WERI-Rb-1 (cell line): ENCODE results near the gene TNS1.

Source experiments
- DNase-seq: peaks from one replicate; pipeline ENCODE4 v3.0.0-alpha.2; 2020
- H3K27ac ChIP-seq: fragments of 250-450 bp; sonication (Bioruptor Pico); 2 replicates; pipeline ENCODE4 v1.5.1; 2020; ENCODE audit warnings: mild to moderate bottlenecking, moderate library complexity
- H3K27me3 ChIP-seq: fragments of 250-450 bp; sonication (Bioruptor Pico); 2 replicates; pipeline ENCODE4 v1.5.1; 2021; ENCODE audit warnings: mild to moderate bottlenecking, low read depth, moderate library complexity; ENCODE audit not compliant: insufficient read depth, severe bottlenecking
- H3K36me3 ChIP-seq: fragments of 250-450 bp; sonication (Bioruptor Pico); 2 replicates; pipeline ENCODE4 v1.5.1; 2020; ENCODE audit warnings: mild to moderate bottlenecking, moderate library complexity
- H3K4me3 ChIP-seq: 2 replicates; pipeline ENCODE4 v1.5.1; 2011; ENCODE audit warnings: low read depth, mild to moderate bottlenecking, control low read depth, low read length
- H3K9me3 ChIP-seq: fragments of 250-450 bp; sonication (Bioruptor Pico); 2 replicates; pipeline ENCODE4 v1.5.1; 2021; ENCODE audit warnings: mild to moderate bottlenecking, moderate library complexity; ENCODE audit not compliant: severe bottlenecking
- TF ChIP-seq, protein P1 (sequence below): IDR thresholded peaks from 2 replicates; pipeline ENCODE4 v1.5.1; 2011; ENCODE audit warnings: low read depth, mild to moderate bottlenecking, control low read depth, inconsistent platforms, low read length

Gene TNS1

DNA sequence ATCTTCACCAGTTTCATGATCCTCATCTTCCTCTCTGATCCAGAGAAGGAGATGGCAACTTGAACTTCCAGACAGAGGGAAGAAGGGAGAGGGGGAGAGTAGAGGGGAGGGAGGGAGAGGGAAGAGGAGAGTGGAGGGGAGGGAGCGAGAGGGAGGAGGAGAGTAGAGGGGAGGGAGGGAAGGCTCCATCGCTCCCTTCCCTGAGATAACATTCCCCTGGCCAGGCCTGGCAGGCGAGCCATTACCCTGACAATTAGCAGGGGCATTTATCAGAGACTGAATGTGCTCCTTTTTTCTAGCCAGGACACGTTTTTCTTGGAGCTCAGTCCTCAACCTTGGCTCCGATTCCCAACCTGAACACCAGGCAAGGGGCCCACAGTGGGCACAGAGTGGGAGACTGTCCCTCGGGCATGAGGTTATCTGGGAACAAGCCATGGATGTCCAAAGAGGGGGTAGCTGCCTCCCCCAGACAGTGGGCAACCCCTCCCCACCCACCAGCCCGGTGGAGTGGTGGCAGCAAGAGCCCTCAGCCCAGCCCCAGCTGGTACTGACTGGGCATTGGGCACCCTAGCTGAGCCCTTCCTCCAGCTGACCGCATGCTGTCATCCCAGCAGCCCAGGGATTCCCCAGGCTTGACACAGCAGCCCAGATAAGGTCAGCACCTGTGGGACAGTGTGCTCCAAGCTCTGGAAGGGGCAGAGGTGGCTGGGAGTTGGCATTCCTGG is 81.8 kb downstream of the TNS1 start:
- Histone ChIP-seq H3K9me3 (no peaks in the 10 kb centered on the region), H3K27ac (no peak overlapping the region), H3K4me3 (no peak overlapping the region), H3K36me3 (no peaks in the 10 kb centered on the region), H3K27me3 (no peaks in the 10 kb centered on the region)
- no peak for DNase-seq
- TF ChIP-seq, protein P1, sequence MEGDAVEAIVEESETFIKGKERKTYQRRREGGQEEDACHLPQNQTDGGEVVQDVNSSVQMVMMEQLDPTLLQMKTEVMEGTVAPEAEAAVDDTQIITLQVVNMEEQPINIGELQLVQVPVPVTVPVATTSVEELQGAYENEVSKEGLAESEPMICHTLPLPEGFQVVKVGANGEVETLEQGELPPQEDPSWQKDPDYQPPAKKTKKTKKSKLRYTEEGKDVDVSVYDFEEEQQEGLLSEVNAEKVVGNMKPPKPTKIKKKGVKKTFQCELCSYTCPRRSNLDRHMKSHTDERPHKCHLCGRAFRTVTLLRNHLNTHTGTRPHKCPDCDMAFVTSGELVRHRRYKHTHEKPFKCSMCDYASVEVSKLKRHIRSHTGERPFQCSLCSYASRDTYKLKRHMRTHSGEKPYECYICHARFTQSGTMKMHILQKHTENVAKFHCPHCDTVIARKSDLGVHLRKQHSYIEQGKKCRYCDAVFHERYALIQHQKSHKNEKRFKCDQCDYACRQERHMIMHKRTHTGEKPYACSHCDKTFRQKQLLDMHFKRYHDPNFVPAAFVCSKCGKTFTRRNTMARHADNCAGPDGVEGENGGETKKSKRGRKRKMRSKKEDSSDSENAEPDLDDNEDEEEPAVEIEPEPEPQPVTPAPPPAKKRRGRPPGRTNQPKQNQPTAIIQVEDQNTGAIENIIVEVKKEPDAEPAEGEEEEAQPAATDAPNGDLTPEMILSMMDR = no peak

DNA sequence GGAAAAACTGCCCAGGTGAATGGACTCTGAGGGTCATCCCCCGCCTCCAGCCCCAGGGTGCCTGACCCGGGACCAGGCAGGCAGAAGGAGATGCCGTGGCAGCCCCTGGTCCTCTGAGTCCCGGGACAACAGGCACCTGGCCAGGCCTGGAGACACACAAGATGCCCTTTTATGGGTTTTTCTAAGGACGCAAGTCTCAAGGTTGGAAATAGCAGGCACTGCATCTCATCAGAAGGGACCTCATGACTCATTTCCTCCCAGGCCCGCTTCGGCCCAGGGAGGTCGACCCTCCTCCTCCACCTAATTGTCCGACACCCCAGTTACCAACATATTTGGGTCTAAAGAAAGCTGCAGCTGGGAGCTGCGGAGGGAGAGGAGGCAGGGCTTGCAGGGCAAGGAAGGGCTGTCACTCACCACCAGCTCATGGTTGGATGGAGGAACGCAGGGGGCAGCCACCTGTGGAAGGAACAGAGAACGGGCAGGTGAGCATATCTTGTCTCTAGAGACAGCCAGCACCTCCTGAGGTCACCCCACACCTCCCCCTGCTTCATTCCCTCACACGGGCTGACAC is 82.9 kb downstream of the TNS1 start:
- no peak for DNase-seq

DNA sequence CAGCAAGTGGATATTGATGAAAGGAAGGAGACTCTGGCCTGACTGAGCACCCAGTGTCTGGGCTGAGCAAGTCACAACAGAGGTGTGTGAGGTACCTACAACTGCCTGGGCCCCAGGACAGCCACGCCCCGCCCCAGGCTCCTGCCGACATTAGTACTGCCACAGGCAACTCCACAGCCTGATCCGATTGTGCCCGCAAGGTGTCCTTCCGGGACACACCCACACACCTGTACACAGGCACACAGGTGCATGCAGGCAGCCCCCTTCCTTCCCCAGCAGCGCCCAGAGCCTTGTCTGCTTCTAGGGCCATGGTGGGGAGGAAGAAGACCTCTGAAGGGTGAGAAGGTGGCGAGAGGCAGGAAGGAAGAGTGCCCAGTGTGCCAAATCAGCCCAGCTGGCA is 83.6 kb downstream of the TNS1 start:
- H3K27me3 ChIP-seq = no peaks in the 10 kb centered on the region
- no peak for DNase-seq
- no peak overlapping the region for H3K27ac ChIP-seq
- TF ChIP-seq, protein P1 = no peak
- H3K9me3 ChIP-seq = no peaks in the 10 kb centered on the region
- H3K36me3 ChIP-seq = no peaks in the 10 kb centered on the region
- no peak overlapping the region for H3K4me3 ChIP-seq

More for the DNA sequence above, 82.9 kb downstream of the TNS1 start:
- TF ChIP-seq, protein P1 = no peak
- Histone ChIP-seq H3K27ac (no peak overlapping the region), H3K4me3 (no peak overlapping the region), H3K27me3 (no peaks in the 10 kb centered on the region), H3K36me3 (no peaks in the 10 kb centered on the region), H3K9me3 (no peaks in the 10 kb centered on the region)

DNA sequence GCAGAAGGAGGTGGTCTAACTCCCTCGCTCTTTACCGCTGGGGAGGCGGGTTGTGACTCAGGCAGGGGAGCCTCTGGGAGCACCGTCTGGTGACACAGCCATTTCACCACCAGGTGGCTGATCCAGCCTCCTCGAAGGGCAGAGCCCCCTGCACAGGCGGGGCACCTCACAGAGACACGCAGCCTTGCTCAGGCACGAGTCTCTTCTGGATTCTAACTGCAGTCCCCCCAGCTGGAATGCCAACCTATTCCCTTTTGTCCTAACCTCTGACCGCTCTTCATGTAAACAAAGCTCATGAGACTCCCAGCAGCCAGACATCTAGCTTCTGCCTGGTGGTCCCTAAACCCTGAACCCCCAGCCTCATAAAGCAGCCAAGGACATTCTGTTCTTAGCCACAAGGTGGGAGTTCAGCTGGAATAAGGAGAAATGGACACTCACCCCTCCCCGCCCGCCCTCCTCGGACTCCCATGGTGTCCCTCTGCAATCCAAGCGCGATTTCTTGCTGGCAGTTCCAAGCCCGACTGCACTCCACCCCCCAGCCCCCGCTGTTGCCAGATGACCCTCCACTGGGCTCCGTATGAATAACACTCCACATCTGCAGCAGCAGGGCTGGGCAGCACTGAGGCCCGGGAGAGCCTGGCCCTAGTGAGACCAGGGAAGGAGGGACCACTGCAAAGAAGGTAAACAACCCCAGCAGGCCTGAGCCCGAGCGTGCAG is 84.3 kb downstream of the TNS1 start:
- Histone ChIP-seq H3K27ac (no peak overlapping the region), H3K36me3 (no peaks in the 10 kb centered on the region), H3K4me3 (no peak overlapping the region), H3K27me3 (no peaks in the 10 kb centered on the region), H3K9me3 (no peaks in the 10 kb centered on the region)
- peak; percentile 72 for DNase-seq
- TF ChIP-seq, protein P1 = peak; percentile 78

DNA sequence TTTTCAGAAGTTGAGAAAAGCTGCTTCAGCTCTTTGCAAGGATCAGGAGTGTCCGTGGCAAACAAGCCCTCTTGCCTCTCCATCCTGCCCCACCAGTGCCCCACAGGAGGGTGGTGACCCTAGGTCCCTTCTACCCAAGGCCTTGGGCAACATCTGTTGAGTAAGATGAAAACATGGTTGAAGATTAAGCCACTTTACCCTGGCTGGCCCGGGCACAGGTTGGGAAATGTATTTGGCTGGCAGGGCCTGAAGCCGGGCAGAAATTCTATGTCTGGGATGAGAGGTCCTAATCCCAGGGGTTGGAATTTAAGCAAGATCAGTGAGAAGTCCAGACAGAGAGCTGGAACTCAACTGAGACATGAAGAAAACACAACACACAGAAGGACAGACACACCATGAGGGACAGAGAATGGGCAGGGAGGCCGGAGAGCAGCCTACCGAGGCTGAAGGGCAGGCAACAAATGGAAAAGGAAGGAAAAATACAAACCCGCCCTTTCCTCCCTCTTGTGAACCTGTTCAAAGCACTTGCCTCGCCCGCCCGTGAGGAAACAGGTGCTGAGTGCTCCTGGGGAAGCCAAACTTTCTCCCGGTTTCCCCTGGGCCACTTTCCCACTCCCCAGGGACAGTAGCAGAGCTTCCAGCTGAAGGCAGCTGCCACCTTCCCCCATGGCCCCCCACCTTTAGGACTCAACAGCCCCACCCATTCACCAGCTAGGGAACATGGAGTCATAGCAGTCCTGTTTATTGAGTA is 86.1 kb downstream of the TNS1 start:
- TF ChIP-seq, protein P1 = no peak
- Histone ChIP-seq H3K4me3 (no peak overlapping the region), H3K9me3 (no peaks in the 10 kb centered on the region), H3K36me3 (no peaks in the 10 kb centered on the region), H3K27me3 (no peaks in the 10 kb centered on the region), H3K27ac (no peak overlapping the region)
- DNase-seq = no peak
